ENCODE data around the gene R3HDM4. TPM values are rescaled to one million over a fixed set of nuclear protein-coding genes. Genes with fewer than 3 reads are reported as not detected.
A peak's percentile ranks its signal among the peaks of the same experiment; 100 is the strongest.

The R3HDM4 gene
- total and polyA plus RNA-seq, 9 of the 15 experiments (the other 6 are each of a cell fraction or from before 2014, with no cell fraction given) = 3.2 to 154 (median 59.0) TPM

- TF ChIP-seq, protein P1, sequence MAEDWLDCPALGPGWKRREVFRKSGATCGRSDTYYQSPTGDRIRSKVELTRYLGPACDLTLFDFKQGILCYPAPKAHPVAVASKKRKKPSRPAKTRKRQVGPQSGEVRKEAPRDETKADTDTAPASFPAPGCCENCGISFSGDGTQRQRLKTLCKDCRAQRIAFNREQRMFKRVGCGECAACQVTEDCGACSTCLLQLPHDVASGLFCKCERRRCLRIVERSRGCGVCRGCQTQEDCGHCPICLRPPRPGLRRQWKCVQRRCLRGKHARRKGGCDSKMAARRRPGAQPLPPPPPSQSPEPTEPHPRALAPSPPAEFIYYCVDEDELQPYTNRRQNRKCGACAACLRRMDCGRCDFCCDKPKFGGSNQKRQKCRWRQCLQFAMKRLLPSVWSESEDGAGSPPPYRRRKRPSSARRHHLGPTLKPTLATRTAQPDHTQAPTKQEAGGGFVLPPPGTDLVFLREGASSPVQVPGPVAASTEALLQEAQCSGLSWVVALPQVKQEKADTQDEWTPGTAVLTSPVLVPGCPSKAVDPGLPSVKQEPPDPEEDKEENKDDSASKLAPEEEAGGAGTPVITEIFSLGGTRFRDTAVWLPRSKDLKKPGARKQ (CRISPR knock-in tag; IDR thresholded peaks at IDR 0.05) = 0 out of 2 replicates have a peak, but pooled peaks have one; percentile 8
- peak in 1 of 2 experiments; percentile 31 for TF ChIP-seq E2F6 (IDR thresholded peaks at IDR 0.05; ENCODE audit: borderline replicate concordance in 1 of 2, extremely low read depth in 1 of 2, insufficient read depth in 1 of 2, insufficient read length in 1 of 2, low read depth in 1 of 2, low read length in 1 of 2, poor library complexity in 1 of 2, severe bottlenecking in 1 of 2)
- no peak; the same call in 1 of the 2 replicates for TF ChIP-seq MBD2 (IDR thresholded peaks at IDR 0.05; ENCODE audit: borderline replicate concordance, low read depth)
- peak; percentile 72 for TF ChIP-seq MTA3 (IDR thresholded peaks at IDR 0.05; ENCODE audit: borderline replicate concordance)
- TF ChIP-seq JUND (IDR thresholded peaks at IDR 0.05; ENCODE audit: borderline replicate concordance, low read depth, low read length) = peak; percentile 98
- peak; percentile 95; the same call in 2 of the 3 replicates for TF ChIP-seq JUND (tag; IDR thresholded peaks at IDR 0.05; ENCODE audit: borderline replicate concordance, low read depth, low read length)
- no peak for TF ChIP-seq ZNF232 (CRISPR knock-in tag; IDR thresholded peaks at IDR 0.05)
- TF ChIP-seq MIER1 (IDR thresholded peaks at IDR 0.05; ENCODE audit: low read depth) = no peak
- TF ChIP-seq, protein P2, sequence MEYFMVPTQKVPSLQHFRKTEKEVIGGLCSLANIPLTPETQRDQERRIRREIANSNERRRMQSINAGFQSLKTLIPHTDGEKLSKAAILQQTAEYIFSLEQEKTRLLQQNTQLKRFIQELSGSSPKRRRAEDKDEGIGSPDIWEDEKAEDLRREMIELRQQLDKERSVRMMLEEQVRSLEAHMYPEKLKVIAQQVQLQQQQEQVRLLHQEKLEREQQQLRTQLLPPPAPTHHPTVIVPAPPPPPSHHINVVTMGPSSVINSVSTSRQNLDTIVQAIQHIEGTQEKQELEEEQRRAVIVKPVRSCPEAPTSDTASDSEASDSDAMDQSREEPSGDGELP (CRISPR knock-in tag; IDR thresholded peaks at IDR 0.05; ENCODE audit: borderline replicate concordance) = peak; percentile 76
- TF ChIP-seq ZKSCAN8 (CRISPR knock-in tag; IDR thresholded peaks at IDR 0.05) = 0 out of 2 replicates have a peak, but pooled peaks have one; percentile 45
- TF ChIP-seq RREB1 (CRISPR knock-in tag; IDR thresholded peaks at IDR 0.05) = 0 out of 2 replicates have a peak, but pooled peaks have one; percentile 38
- no peak for TF ChIP-seq MCM7 (IDR thresholded peaks at IDR 0.05)
- TF ChIP-seq ETV1 (tag; conservative IDR thresholded peaks at IDR 0.05; ENCODE audit: low read depth) = 0 out of 2 replicates have a peak, but pooled peaks have one; percentile 36
- peak; percentile 79 for TF ChIP-seq MYNN (IDR thresholded peaks at IDR 0.05)
- no peak for TF ChIP-seq MYNN (CRISPR knock-in tag; IDR thresholded peaks at IDR 0.05)
- no peak for TF ChIP-seq FOXA3 (CRISPR knock-in tag; conservative IDR thresholded peaks at IDR 0.05 in 1 of 2, IDR thresholded peaks at IDR 0.05 in 1 of 2)
These were observed 46.2 kb upstream of the R3HDM4 start (continued) for GRCh38 chr19:958967-959855.

All from K562 (cell line).